Thyroid gland (tissue), 4 donors: ENCODE measurements around the gene SLC8A1. TPM values are rescaled to one million over a fixed set of nuclear protein-coding genes. Genes with fewer than 3 reads are reported as not detected.

Source experiments
- DNase-seq, 2 donors: peaks; one replicate each; pipeline ENCODE4 v3.0.0-alpha.2; 2019
- H3K27ac ChIP-seq, 3 donors: fragments of 200-600 bp; sonication (generic); 1 replicate in 2 of 3; 2 replicates in 1 of 3; pipeline ENCODE4 v1.5.1; 2016 to 2019; ENCODE audit warnings: mild to moderate bottlenecking in 1 of 3, moderate library complexity in 1 of 3
- H3K27me3 ChIP-seq: fragments of 200-600 bp; sonication (generic); one replicate; pipeline ENCODE4 v1.5.1; 2019
- H3K36me3 ChIP-seq, 2 donors: fragments of 200-600 bp; sonication (generic); one replicate each; pipeline ENCODE4 v1.5.1; 2016 to 2019
- H3K4me1 ChIP-seq, 2 donors: fragments of 200-600 bp; sonication (generic); one replicate each; pipeline ENCODE4 v1.5.1; 2017 to 2019
- H3K4me3 ChIP-seq, 3 donors: fragments of 200-600 bp; sonication (generic); replicated peaks in 1 of 3; 1 replicate in 2 of 3; 2 replicates in 1 of 3; pipeline ENCODE4 v1.5.1; 2016; ENCODE audit warnings: mild to moderate bottlenecking in 1 of 3
- H3K9me3 ChIP-seq: fragments of 200-600 bp; sonication (generic); one replicate; pipeline ENCODE4 v1.5.1; 2017
- POLR2A ChIP-seq, 2 donors: fragments of 450-650 bp; IDR thresholded peaks; one replicate each; pipeline ENCODE4 v1.6.1; 2017; ENCODE audit warnings: antibody characterized with exemption in 2 of 2, mild to moderate bottlenecking in 2 of 2, moderate library complexity in 1 of 2
- WGBS, 2 donors: methylation state at CpG; one replicate each; pipeline ENCODE4 v1.1.5; 2017; 5-methylcytosine and 5-hydroxymethylcytosine counted together
- intact Hi-C: fragments of 100-400 bp; cut with DNase I; formaldehyde crosslinking; loops from one replicate; pipeline ENCODE4 v1.15.1; 2023
- total RNA-seq, 4 donors: library from RNA; depleted of rRNA; stranded (reverse); fragments of >200 nt; gene quantifications; one replicate each; pipeline ENCODE4 v1.2.3, GENCODE V29; 2016
- TF ChIP-seq, protein P1 (sequence below), 6 experiments: fragments of 200-600 bp in 3 of 6; fragments of 450-650 bp in 3 of 6; sonication (generic) in 3 of 6; IDR thresholded peaks; one replicate each; pipeline ENCODE4 v1.5.1; 2016 to 2019; ENCODE audit warnings: antibody characterized with exemption in 6 of 6, mild to moderate bottlenecking in 2 of 6, inconsistent platforms in 1 of 6, moderate library complexity in 1 of 6

SLC8A1 gene
- total RNA-seq, 4 donors from 2014 or later, result 2.0 to 5.1 (median 4.4) TPM

DNA sequence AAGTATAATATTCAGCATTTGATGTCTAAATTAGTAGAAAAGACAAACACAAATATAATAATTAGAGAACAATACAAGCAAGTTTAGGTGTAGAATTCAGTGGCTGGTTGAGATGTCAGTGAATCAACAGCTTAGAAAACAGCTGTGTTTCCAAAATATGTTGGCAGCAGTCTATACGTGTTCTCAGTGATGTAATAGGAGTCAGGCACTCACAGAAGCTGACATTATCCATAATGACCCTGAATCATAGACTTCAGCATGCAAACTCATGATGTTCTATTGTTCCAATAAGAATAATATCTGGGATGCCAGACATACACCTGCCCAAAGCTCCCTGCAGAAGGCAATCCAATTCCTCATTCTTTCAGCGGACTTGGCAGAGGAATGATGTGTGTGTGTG, 164.7 kb downstream of the SLC8A1 start:
- WGBS, 2 donors, result 67 to 73% methylated on average over 2 of the region's 2 CpGs
- intact Hi-C loops, result no loop called here
- DNase-seq, result no peak
- Histone ChIP-seq H3K27me3 (no peaks in the 10 kb centered on the region), H3K4me3 (no peak overlapping the region), H3K9me3 (no peaks in the 10 kb centered on the region), H3K4me1 (no peaks in the 10 kb centered on the region), H3K36me3 (no peaks in the 10 kb centered on the region), H3K27ac (no peak overlapping the region)
- TF ChIP-seq POLR2A (IDR thresholded peaks at IDR 0.05), result no peak
- TF ChIP-seq, protein P1, sequence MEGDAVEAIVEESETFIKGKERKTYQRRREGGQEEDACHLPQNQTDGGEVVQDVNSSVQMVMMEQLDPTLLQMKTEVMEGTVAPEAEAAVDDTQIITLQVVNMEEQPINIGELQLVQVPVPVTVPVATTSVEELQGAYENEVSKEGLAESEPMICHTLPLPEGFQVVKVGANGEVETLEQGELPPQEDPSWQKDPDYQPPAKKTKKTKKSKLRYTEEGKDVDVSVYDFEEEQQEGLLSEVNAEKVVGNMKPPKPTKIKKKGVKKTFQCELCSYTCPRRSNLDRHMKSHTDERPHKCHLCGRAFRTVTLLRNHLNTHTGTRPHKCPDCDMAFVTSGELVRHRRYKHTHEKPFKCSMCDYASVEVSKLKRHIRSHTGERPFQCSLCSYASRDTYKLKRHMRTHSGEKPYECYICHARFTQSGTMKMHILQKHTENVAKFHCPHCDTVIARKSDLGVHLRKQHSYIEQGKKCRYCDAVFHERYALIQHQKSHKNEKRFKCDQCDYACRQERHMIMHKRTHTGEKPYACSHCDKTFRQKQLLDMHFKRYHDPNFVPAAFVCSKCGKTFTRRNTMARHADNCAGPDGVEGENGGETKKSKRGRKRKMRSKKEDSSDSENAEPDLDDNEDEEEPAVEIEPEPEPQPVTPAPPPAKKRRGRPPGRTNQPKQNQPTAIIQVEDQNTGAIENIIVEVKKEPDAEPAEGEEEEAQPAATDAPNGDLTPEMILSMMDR (IDR thresholded peaks at IDR 0.05), result no peak

DNA sequence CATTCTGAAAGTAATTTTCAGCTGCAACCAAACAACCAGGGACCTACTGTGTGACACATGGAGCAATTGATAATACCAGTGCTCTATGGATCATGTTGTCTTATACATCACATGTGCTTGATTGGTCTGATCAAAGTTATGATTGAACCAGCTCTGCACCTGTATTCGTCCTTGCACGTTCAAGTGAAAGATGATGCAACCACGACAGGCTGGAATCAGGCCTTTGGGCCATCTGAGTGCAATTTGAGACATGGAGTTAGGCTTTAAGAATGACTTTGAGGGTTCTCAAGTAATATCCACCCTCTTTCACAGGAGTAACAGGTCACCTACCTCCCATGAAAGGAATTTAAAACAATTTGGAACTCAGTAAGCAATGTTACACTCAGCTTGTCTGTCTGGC, 165.2 kb downstream of the SLC8A1 start:
- no peak for TF ChIP-seq POLR2A (IDR thresholded peaks at IDR 0.05)
- TF ChIP-seq, protein P1 (IDR thresholded peaks at IDR 0.05), result no peak
- Histone ChIP-seq H3K27ac (no peak overlapping the region), H3K27me3 (no peaks in the 10 kb centered on the region), H3K4me1 (no peaks in the 10 kb centered on the region), H3K4me3 (no peak overlapping the region), H3K36me3 (no peaks in the 10 kb centered on the region), H3K9me3 (no peaks in the 10 kb centered on the region)
- no peak for DNase-seq
- intact Hi-C loops, result no loop called here
- WGBS, 2 donors, result 64 to 70% methylated on average over 3 of the region's 3 CpGs

DNA sequence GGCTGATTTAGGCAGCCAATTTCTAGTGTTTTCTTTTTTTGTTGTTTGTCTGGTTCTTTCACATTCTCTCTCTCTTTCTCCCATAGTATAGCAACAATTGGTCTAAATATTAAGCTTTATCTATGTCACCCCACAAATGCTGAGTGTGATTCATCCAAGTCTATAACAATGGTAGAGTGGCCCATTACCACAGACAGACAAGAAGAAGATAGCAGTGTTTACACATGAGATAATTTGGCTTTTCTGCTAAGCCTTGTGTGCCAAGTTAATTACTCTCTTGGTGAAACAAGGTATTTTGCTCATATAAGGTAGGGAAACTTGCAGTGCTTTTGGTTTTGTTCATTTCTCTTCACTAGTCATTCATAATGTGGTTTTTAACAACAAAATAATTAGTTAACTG, 166.5 kb downstream of the SLC8A1 start:
- no peaks in the 10 kb centered on the region for H3K36me3 ChIP-seq
- no peak overlapping the region for H3K4me3 ChIP-seq
- H3K4me1 ChIP-seq, result peaks cover 3 to 8% of the 10 kb centered on the region in 2 donors
- H3K9me3 ChIP-seq, result no peaks in the 10 kb centered on the region
- no peak overlapping the region for H3K27ac ChIP-seq
- H3K27me3 ChIP-seq, result no peaks in the 10 kb centered on the region
- TF ChIP-seq, protein P1 (IDR thresholded peaks at IDR 0.05), result no peak
- no peak for TF ChIP-seq POLR2A (IDR thresholded peaks at IDR 0.05)
- intact Hi-C loops, result no loop called here
- DNase-seq, result no peak

DNA sequence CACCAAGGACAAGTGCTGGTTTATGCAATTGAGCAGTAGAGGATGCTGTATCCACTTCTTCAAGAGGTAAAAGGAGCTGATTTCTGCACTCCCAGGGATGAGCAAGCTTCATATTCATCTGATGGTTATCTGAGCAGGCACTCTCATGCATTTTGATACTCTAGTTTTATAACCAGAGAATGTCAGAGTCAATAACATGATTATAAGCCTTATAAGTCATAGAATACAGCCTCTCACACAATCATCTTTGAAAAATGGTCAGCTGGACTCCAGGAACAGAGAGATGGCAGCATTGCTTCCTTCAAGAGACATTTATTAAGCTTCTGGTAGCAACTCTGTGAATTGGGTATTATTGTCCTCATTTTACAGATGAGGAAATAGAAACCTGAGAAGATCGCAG, 167.1 kb downstream of the SLC8A1 start:
- DNase-seq, result no peak
- H3K9me3 ChIP-seq, result no peaks in the 10 kb centered on the region
- intact Hi-C loops, result no loop called here
- no peak for TF ChIP-seq POLR2A (IDR thresholded peaks at IDR 0.05)
- TF ChIP-seq, protein P1 (IDR thresholded peaks at IDR 0.05), result no peak
- 84 to 86% methylated on average over 1 of the region's 1 CpG for WGBS, 2 donors
- H3K36me3 ChIP-seq, result no peaks in the 10 kb centered on the region
- no peak overlapping the region for H3K27ac ChIP-seq
- no peaks in the 10 kb centered on the region for H3K27me3 ChIP-seq
- peaks cover 3 to 8% of the 10 kb centered on the region in 2 donors for H3K4me1 ChIP-seq
- no peak overlapping the region for H3K4me3 ChIP-seq

DNA sequence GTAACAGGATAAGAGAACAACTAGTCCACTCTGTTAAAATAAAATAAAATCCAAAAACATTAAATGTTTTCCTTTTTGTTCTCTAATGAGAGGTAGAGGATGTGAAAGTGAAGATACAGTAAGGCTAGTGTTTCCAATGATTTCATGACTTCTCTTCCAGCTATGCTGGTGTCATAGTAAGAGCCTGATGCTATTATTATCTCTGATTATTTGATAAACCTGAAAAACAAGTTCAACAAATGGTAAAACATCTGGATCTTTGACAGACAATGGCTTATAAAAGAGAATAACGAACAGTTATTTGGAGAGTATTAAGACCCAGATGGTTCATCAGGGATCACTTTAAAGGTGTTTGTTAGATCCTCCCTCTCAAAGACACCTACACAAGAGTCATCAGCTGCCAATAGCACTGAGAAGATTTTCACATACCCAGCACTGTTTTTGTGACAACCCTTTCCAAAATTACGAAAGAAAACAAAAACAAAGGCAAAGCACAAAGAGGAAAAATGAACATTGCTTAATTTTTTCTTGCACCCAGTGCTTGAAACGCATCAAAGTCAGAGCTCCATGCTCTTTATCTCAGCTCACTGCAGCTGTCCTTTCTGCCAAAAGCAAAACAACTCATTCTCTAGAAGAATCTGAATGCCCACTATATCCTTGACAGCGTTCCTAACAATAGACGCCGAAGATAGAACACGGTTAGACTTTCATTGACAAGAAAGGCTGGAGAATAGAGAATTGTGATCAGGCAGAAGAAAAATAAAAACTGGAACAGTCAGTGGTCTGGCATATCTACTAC, 168.6 kb downstream of the SLC8A1 start:
- Histone ChIP-seq H3K4me1 (peaks cover 7 to 8% of the 10 kb centered on the region in 2 donors), H3K27me3 (no peaks in the 10 kb centered on the region), H3K4me3 (no peak overlapping the region), H3K9me3 (no peaks in the 10 kb centered on the region), H3K27ac (no peak overlapping the region), H3K36me3 (no peaks in the 10 kb centered on the region)
- 88 to 90% methylated on average over 7 of the region's 7 CpGs for WGBS, 2 donors
- no peak for DNase-seq
- TF ChIP-seq, protein P1 (IDR thresholded peaks at IDR 0.05), result no peak
- no peak for TF ChIP-seq POLR2A (IDR thresholded peaks at IDR 0.05)
- intact Hi-C loops, result no loop called here
